BLaER1 (cell line): ENCODE results near the gene FEM1B.

Experiments used
- H3K27ac ChIP-seq: shearing (Covaris generic); formaldehyde crosslinking; 2 replicates; pipeline ENCODE4 v1.8.1; 2022
- H3K27me3 ChIP-seq: shearing (Covaris generic); formaldehyde crosslinking; 2 replicates; pipeline ENCODE4 v1.8.1; 2022
- H3K36me3 ChIP-seq: shearing (Covaris generic); formaldehyde crosslinking; 2 replicates; pipeline ENCODE4 v1.8.1; 2022
- H3K4me1 ChIP-seq: shearing (Covaris generic); formaldehyde crosslinking; 2 replicates; pipeline ENCODE4 v1.8.1; 2022
- H3K4me2 ChIP-seq: shearing (Covaris generic); formaldehyde crosslinking; 2 replicates; pipeline ENCODE4 v1.8.1; 2022
- H3K4me3 ChIP-seq: shearing (Covaris generic); formaldehyde crosslinking; 2 replicates; pipeline ENCODE4 v1.8.1; 2022
- H3K9ac ChIP-seq: shearing (Covaris generic); formaldehyde crosslinking; 2 replicates; pipeline ENCODE4 v1.8.1; 2022
- H3K9me3 ChIP-seq: shearing (Covaris generic); formaldehyde crosslinking; 2 replicates; pipeline ENCODE4 v1.8.1; 2022
- H4K20me1 ChIP-seq: shearing (Covaris generic); formaldehyde crosslinking; 2 replicates; pipeline ENCODE4 v1.8.1; 2022
- Cebpa-rat ChIP-seq: shearing (Covaris generic); IDR thresholded peaks from 2 replicates; pipeline ENCODE4 v1.8.1; 2022

FEM1B gene

GRCh38 chr15:68272721-68273271 lies 4.7 kb upstream of the FEM1B start:
- H4K20me1 ChIP-seq, result no peaks in the 10 kb centered on the region
- no peak for TF ChIP-seq Cebpa-rat
- no peaks in the 10 kb centered on the region for H3K9me3 ChIP-seq
- no peak overlapping the region for H3K4me2 ChIP-seq
- H3K36me3 ChIP-seq, result no peaks in the 10 kb centered on the region
- H3K27me3 ChIP-seq, result no peaks in the 10 kb centered on the region
- peaks cover 10% of the 10 kb centered on the region for H3K4me1 ChIP-seq
- no peak overlapping the region for H3K27ac ChIP-seq
- no peak overlapping the region for H3K4me3 ChIP-seq
- no peak overlapping the region for H3K9ac ChIP-seq

- Histone ChIP-seq H3K9me3 (no peaks in the 10 kb centered on the region), H3K27me3 (no peaks in the 10 kb centered on the region), H3K27ac (no peak overlapping the region), H3K9ac (no peak overlapping the region), H3K36me3 (no peaks in the 10 kb centered on the region), H3K4me2 (no peak overlapping the region), H3K4me1 (peaks cover 13% of the 10 kb centered on the region), H4K20me1 (peaks cover 12% of the 10 kb centered on the region), H3K4me3 (no peak overlapping the region)
- no peak for TF ChIP-seq Cebpa-rat
Measured at GRCh38 chr15:68274201-68274848, 3.2 kb upstream of the FEM1B start.

- H4K20me1 ChIP-seq, result peaks cover 22% of the 10 kb centered on the region
- H3K27ac ChIP-seq, result no peak overlapping the region
- no peaks in the 10 kb centered on the region for H3K9me3 ChIP-seq
- peaks cover 2% of the 10 kb centered on the region; the same call in 1 of the 2 replicates for H3K36me3 ChIP-seq
- H3K4me2 ChIP-seq, result no peak overlapping the region
- H3K9ac ChIP-seq, result no peak overlapping the region
- no peak for TF ChIP-seq Cebpa-rat
- H3K4me1 ChIP-seq, result peaks cover 22% of the 10 kb centered on the region
- no peak overlapping the region for H3K4me3 ChIP-seq
- H3K27me3 ChIP-seq, result no peaks in the 10 kb centered on the region
Measured at GRCh38 chr15:68275165-68275746, 2.3 kb upstream of the FEM1B start.

GRCh38 chr15:68276668-68277067 lies 877 bp upstream of the FEM1B start:
- no peak for TF ChIP-seq Cebpa-rat
- H4K20me1 ChIP-seq, result peaks cover 36% of the 10 kb centered on the region
- peak overlapping the region; percentile 95 for H3K9ac ChIP-seq
- H3K4me3 ChIP-seq, result peak overlapping the region; percentile 85
- H3K4me2 ChIP-seq, result peak overlapping the region; percentile 91
- H3K27me3 ChIP-seq, result no peaks in the 10 kb centered on the region
- H3K27ac ChIP-seq, result peak overlapping the region; percentile 97
- H3K36me3 ChIP-seq, result peaks cover 6% of the 10 kb centered on the region; the same call in 1 of the 2 replicates
- peaks cover 37% of the 10 kb centered on the region for H3K4me1 ChIP-seq
- no peaks in the 10 kb centered on the region for H3K9me3 ChIP-seq

- H3K4me2 ChIP-seq, result peak overlapping the region; percentile 91
Measured at GRCh38 chr15:68277131-68277602, 378 bp upstream of the FEM1B start.

GRCh38 chr15:68278345-68278594 lies 725 bp downstream of the FEM1B start:
- Histone ChIP-seq H3K36me3 (peaks cover 7% of the 10 kb centered on the region; the same call in 1 of the 2 replicates), H3K4me1 (peaks cover 44% of the 10 kb centered on the region), H3K4me3 (peak overlapping the region; percentile 85), H3K27me3 (no peaks in the 10 kb centered on the region), H3K9me3 (no peaks in the 10 kb centered on the region), H3K27ac (peak overlapping the region; percentile 97), H3K9ac (peak overlapping the region; percentile 95), H4K20me1 (peaks cover 52% of the 10 kb centered on the region), H3K4me2 (peak overlapping the region; percentile 91)
- TF ChIP-seq Cebpa-rat, result no peak

More at GRCh38 chr15:68277131-68277602, 378 bp upstream of the FEM1B start:
- H3K4me3 ChIP-seq, result peak overlapping the region; percentile 85
- no peaks in the 10 kb centered on the region for H3K9me3 ChIP-seq
- H3K4me1 ChIP-seq, result peaks cover 42% of the 10 kb centered on the region
- peak overlapping the region; percentile 97 for H3K27ac ChIP-seq
- TF ChIP-seq Cebpa-rat, result no peak
- H3K9ac ChIP-seq, result peak overlapping the region; percentile 95
- H3K27me3 ChIP-seq, result no peaks in the 10 kb centered on the region
- H4K20me1 ChIP-seq, result peaks cover 41% of the 10 kb centered on the region
- H3K36me3 ChIP-seq, result peaks cover 6% of the 10 kb centered on the region; the same call in 1 of the 2 replicates

- no peaks in the 10 kb centered on the region for H3K27me3 ChIP-seq
- peaks cover under 1% of the 10 kb centered on the region; the same call in 1 of the 2 replicates for H3K9me3 ChIP-seq
- H3K27ac ChIP-seq, result peak overlapping the region; percentile 97
- peak overlapping the region; percentile 91 for H3K4me2 ChIP-seq
- TF ChIP-seq Cebpa-rat, result no peak
- peaks cover 12% of the 10 kb centered on the region; the same call in 1 of the 2 replicates for H3K36me3 ChIP-seq
- peak overlapping the region; percentile 85 for H3K4me3 ChIP-seq
- H4K20me1 ChIP-seq, result peaks cover 57% of the 10 kb centered on the region
- peaks cover 44% of the 10 kb centered on the region for H3K4me1 ChIP-seq
- peak overlapping the region; percentile 95 for H3K9ac ChIP-seq
Measured at GRCh38 chr15:68278595-68279405, 1.3 kb downstream of the FEM1B start.

- peaks cover 44% of the 10 kb centered on the region for H3K4me1 ChIP-seq
- H3K27ac ChIP-seq, result no peak overlapping the region
- TF ChIP-seq Cebpa-rat, result no peak
Measured at GRCh38 chr15:68279779-68280753, 2.5 kb downstream of the FEM1B start.

GRCh38 chr15:68281008-68281407 lies 3.5 kb downstream of the FEM1B start:
- H3K27ac ChIP-seq, result no peak overlapping the region
- H4K20me1 ChIP-seq, result peaks cover 77% of the 10 kb centered on the region
- no peak for TF ChIP-seq Cebpa-rat
- peaks cover 12% of the 10 kb centered on the region for H3K9me3 ChIP-seq
- H3K9ac ChIP-seq, result 0 out of 2 replicates have a peak overlapping the region, but pooled peaks have one; percentile 95
- peak overlapping the region; percentile 91 for H3K4me2 ChIP-seq
- H3K4me1 ChIP-seq, result peaks cover 44% of the 10 kb centered on the region
- H3K36me3 ChIP-seq, result peaks cover 31% of the 10 kb centered on the region
- H3K4me3 ChIP-seq, result peak overlapping the region; percentile 85; the same call in 1 of the 2 replicates
- no peaks in the 10 kb centered on the region for H3K27me3 ChIP-seq

More at GRCh38 chr15:68279779-68280753, 2.5 kb downstream of the FEM1B start:
- Histone ChIP-seq H3K36me3 (peaks cover 25% of the 10 kb centered on the region), H3K4me3 (peak overlapping the region; percentile 85), H3K4me2 (peak overlapping the region; percentile 91), H3K9me3 (peaks cover 12% of the 10 kb centered on the region), H4K20me1 (peaks cover 68% of the 10 kb centered on the region), H3K27me3 (no peaks in the 10 kb centered on the region), H3K9ac (peak overlapping the region; percentile 95)
